Type B pancreatic cell (in vitro differentiated cells): ENCODE measurements around the gene PTGIS. TPM values are rescaled to one million over a fixed set of nuclear protein-coding genes. Genes with fewer than 3 reads are reported as not detected.
A peak's percentile ranks its signal among the peaks of the same experiment; 100 is the strongest.

Source experiments
- DNase-seq: peaks from one replicate; pipeline ENCODE4 v3.0.0; 2021; ENCODE audit warnings: mixed read lengths; ENCODE audit not compliant: unreplicated experiment; ENCODE audit errors: extremely low spot score
- H3K27ac Mint-ChIP-seq: 2 replicates; pipeline ENCODE4 v1.8.0; 2021; ENCODE audit warnings: mild to moderate bottlenecking, mixed read lengths
- H3K27me3 Mint-ChIP-seq: 2 replicates; pipeline ENCODE4 v1.8.0; 2021; ENCODE audit warnings: mixed read lengths
- H3K36me3 Mint-ChIP-seq: 2 replicates; pipeline ENCODE4 v1.8.0; 2021; ENCODE audit warnings: mixed read lengths
- H3K4me1 Mint-ChIP-seq: one replicate; pipeline ENCODE4 v1.8.0; 2021; ENCODE audit warnings: mixed read lengths; ENCODE audit not compliant: unreplicated experiment
- H3K4me3 Mint-ChIP-seq: 2 replicates; pipeline ENCODE4 v1.8.0; 2021; ENCODE audit warnings: mild to moderate bottlenecking, mixed read lengths
- H3K9me3 Mint-ChIP-seq: 2 replicates; pipeline ENCODE4 v1.8.0; 2021; ENCODE audit warnings: mixed read lengths
- total RNA-seq: library from RNA; stranded (reverse); gene quantifications from 2 replicates; pipeline ENCODE4 v1.2.1, GENCODE V29; 2021; ENCODE audit warnings: low replicate concordance
- TF ChIP-seq, protein P1 (sequence below): fragments of 200-600 bp; sonication (generic); conservative IDR thresholded peaks from 2 replicates; pipeline ENCODE4 v1.5.0; 2021; ENCODE audit warnings: antibody characterized with exemption, mild to moderate bottlenecking

The PTGIS gene
- total RNA-seq, 1 donor from 2014 or later = 33.3 TPM

DNA sequence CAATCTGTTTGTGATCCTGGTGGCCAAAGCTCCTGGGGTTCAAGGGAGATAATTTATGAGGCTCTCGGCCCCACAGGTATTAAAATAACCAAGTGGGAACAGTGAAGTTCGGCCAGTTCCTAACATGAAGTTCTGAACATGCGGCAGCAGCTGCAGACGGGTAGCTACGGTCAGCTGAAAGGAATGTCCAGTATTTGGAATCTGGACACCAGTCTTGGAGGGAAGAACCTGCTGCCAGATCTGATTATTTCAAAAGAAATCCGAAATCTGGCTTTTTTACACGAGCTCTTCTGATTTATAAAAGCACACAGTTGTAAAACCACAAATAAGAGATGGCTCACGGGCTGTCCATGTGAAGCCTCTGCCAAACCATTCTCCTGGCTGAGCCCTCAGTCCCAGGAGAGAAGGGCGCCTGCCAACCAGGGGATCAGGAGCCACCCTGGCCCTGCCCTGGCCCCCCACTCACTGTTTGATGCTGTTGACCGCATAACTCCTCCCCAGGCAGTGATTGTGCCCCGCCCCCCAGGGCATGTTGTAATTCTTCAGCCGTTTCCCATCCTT lies 57.3 kb downstream of the PTGIS start:
- DNase-seq = no peak
- H3K27me3 Mint-ChIP-seq = peaks cover 8% of the 10 kb centered on the region
- peaks cover 5% of the 10 kb centered on the region for H3K4me1 Mint-ChIP-seq
- no peak overlapping the region for H3K27ac Mint-ChIP-seq
- no peaks in the 10 kb centered on the region for H3K9me3 Mint-ChIP-seq
- H3K4me3 Mint-ChIP-seq = no peak overlapping the region
- no peaks in the 10 kb centered on the region for H3K36me3 Mint-ChIP-seq
- TF ChIP-seq, protein P1, sequence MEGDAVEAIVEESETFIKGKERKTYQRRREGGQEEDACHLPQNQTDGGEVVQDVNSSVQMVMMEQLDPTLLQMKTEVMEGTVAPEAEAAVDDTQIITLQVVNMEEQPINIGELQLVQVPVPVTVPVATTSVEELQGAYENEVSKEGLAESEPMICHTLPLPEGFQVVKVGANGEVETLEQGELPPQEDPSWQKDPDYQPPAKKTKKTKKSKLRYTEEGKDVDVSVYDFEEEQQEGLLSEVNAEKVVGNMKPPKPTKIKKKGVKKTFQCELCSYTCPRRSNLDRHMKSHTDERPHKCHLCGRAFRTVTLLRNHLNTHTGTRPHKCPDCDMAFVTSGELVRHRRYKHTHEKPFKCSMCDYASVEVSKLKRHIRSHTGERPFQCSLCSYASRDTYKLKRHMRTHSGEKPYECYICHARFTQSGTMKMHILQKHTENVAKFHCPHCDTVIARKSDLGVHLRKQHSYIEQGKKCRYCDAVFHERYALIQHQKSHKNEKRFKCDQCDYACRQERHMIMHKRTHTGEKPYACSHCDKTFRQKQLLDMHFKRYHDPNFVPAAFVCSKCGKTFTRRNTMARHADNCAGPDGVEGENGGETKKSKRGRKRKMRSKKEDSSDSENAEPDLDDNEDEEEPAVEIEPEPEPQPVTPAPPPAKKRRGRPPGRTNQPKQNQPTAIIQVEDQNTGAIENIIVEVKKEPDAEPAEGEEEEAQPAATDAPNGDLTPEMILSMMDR = no peak

DNA sequence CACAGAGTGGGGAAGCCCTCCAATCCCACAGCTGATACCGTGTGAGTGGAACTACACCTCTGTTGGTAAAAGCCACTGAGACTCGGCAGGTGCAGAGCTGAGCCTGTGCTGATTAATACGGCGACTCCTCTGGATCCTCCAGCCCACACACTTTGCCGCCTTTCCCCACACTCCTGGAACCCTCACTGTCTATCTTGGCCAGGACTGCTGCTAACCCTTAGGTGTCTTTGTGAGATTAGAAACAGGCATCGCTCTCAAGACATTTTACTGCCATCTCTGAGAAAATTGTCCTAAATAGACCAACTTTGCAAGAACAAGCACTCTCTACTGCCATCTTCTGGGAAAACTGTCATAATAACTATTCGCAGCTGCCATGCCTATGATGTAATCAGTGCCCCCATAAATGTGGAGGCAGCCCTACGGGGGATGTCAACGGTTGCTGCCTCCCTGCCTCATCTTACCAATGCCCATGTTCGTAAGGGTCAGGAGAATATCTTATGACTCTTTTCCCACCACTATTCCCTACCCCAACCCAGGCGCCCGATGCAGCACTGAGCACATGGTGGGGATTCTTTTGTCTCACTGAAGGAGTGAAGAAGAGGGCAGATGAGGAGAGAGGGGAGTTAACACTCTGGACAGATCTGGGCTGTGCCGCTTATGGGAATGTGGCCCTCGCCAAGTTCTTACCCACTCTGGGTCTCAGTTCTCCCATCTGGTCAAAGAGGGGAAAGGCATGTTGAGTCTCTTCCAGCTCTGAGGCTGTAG lies 59.3 kb downstream of the PTGIS start:
- no peak overlapping the region for H3K27ac Mint-ChIP-seq
- DNase-seq = no peak

DNA sequence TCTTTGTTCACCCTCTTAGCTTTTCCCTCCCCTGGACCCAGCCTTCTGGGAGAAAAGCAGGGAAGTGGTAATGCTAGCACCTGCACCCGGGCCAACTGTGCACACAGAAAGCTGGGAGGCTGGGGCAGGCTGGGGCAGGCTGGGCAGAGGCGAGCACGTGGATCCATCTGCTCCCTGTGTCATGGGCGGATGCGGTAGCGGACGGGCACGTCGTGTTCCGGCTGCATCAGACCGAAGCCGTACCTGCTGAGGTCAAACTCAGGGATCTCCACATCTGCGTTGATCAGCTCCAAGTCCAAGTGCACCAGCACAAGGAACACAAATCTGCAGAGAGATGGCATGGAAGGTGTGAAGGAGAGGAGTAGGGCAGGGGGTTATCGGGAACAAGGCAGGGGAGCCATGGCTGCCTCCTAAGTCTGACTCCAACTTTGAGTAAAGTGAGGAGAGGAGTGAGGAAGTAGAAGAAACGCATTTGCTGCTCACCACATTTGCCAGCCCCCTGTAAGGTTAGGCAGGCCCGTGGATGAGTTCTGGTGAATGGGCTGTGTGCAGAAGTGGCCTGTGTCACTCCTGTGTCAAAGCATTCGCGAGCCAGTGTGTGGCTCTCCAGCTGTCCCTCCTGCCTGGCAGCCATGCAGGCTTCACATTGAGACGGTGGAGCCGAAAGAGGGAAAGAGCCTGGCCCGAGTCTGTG lies 60.0 kb downstream of the PTGIS start:
- Mint-ChIP-seq H3K27ac (no peak overlapping the region), H3K4me3 (no peak overlapping the region), H3K27me3 (peaks cover 8% of the 10 kb centered on the region), H3K36me3 (no peaks in the 10 kb centered on the region), H3K9me3 (no peaks in the 10 kb centered on the region), H3K4me1 (peaks cover 5% of the 10 kb centered on the region)
- TF ChIP-seq, protein P1 = no peak
- no peak for DNase-seq

More for the DNA sequence above, 59.3 kb downstream of the PTGIS start:
- Mint-ChIP-seq H3K4me1 (peaks cover 5% of the 10 kb centered on the region), H3K4me3 (no peak overlapping the region), H3K27me3 (peaks cover 8% of the 10 kb centered on the region), H3K36me3 (no peaks in the 10 kb centered on the region), H3K9me3 (no peaks in the 10 kb centered on the region)
- TF ChIP-seq, protein P1 = peak; percentile 79

DNA sequence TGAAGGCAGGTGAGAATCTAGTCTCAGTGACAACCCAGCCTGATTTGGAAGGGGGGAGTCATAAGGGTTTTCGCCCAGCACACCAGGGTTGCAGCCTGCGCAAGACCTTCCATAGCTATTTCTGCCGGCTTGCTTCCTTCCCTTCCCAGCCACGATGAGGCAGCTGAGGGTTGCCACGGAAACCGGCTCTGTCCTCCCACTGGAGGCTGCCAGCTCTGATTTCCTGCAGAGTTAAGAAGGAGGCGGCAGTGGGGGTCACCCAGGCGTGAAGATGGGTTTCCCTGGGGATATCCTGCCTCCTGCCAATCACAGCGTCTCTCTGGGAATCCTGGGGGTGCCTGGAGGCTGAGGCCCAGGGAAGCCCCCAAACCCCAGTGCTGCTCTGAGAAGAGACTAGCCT lies 62.4 kb downstream of the PTGIS start:
- H3K4me3 Mint-ChIP-seq = no peak overlapping the region
- no peaks in the 10 kb centered on the region for H3K36me3 Mint-ChIP-seq
- no peaks in the 10 kb centered on the region for H3K9me3 Mint-ChIP-seq
- no peak for DNase-seq
- H3K27ac Mint-ChIP-seq = no peak overlapping the region
- TF ChIP-seq, protein P1 = no peak
- H3K27me3 Mint-ChIP-seq = peaks cover 8% of the 10 kb centered on the region
- peaks cover 5% of the 10 kb centered on the region for H3K4me1 Mint-ChIP-seq

DNA sequence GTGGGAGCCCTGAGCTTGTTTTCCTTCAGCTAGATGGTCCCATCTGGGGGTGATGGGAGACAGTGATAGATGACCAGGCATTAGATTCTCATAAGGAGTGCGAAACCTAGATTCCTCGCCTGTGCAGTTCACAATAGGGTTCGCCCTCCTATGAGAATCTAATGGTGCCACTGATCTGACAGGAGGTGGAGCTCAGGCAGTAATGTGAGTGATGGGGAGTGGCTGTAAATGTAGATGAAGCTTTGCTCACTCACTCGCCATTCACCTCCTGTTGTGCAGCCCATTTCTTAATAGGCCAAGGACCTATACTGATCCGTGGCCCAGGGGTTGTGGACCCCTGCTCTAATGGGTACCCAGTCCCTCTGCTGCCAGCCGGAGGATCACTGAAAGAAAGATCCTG lies 64.8 kb downstream of the PTGIS start:
- Mint-ChIP-seq H3K4me3 (no peak overlapping the region), H3K4me1 (no peaks in the 10 kb centered on the region), H3K27ac (no peak overlapping the region), H3K27me3 (peaks cover 4% of the 10 kb centered on the region), H3K9me3 (no peaks in the 10 kb centered on the region), H3K36me3 (no peaks in the 10 kb centered on the region)
- TF ChIP-seq, protein P1 = no peak
- DNase-seq = no peak
